K562 (cell line): ENCODE results near the gene COL23A1. TPM values are rescaled to one million over a fixed set of nuclear protein-coding genes. Genes with fewer than 3 reads are reported as not detected.
A peak's percentile ranks its signal among the peaks of the same experiment; 100 is the strongest.

Experiments used
- ARID1B ChIP-seq: fragments of 450-650 bp; IDR thresholded peaks from 2 replicates; pipeline ENCODE4 v1.6.1; 2016; ENCODE audit warnings: antibody characterized with exemption, mild to moderate bottlenecking, inconsistent platforms
- CBFB ChIP-seq: sonication (generic); formaldehyde crosslinking; IDR thresholded peaks from 2 replicates; pipeline ENCODE4 v1.4.0; 2020; ENCODE audit warnings: mild to moderate bottlenecking, missing genetic modification reagents
- POLR2G ChIP-seq: fragments of 200-400 bp; formaldehyde crosslinking; IDR thresholded peaks from 2 replicates; pipeline ENCODE4 v1.6.1; 2017; ENCODE audit warnings: low read depth, mild to moderate bottlenecking, antibody characterized with exemption, low read length, moderate library complexity
- TRIM24 ChIP-seq, 2 experiments: fragments of 450-650 bp; IDR thresholded peaks; 2 replicates each; pipeline ENCODE4 v1.6.1; 2016
- XRCC4 ChIP-seq: IDR thresholded peaks from one replicate; pipeline ENCODE4 v1.6.1; 2011; ENCODE audit not compliant: insufficient read depth, insufficient read length; ENCODE audit errors: extremely low read depth
- polyA plus RNA-seq, 8 experiments: library from polyadenylated mRNA; depleted of rRNA in 4 of 8; stranded (reverse) in 5 of 8; unstranded in 3 of 8; fragments of >200 nt; fragmentation: Nextera tagmentation in 2 of 8; fragmentation: Illumina TruSeq in 1 of 8; extraction: Ambion mirVana in 2 of 8; extraction: Trizol in 1 of 8; gene quantifications; 2 replicates each; pipeline versions ENCODE4 v1.2.1 to v1.2.3, GENCODE V29; 2011 to 2014; ENCODE audit warnings: inconsistent platforms in 1 of 8, missing spikeins in 1 of 8
- total RNA-seq, 7 experiments: library from RNA; depleted of rRNA in 6 of 7; stranded (reverse); fragments of >200 nt in 6 of 7; fragmentation: Illumina TruSeq in 2 of 7; extraction: Trizol in 2 of 7; gene quantifications; 2 replicates each; pipeline versions ENCODE4 v1.2.1 to v1.2.3, GENCODE V29; 2011 to 2021; ENCODE audit warnings: low replicate concordance in 1 of 7
- TF ChIP-seq, protein P1 (sequence below), 2 experiments: fragments of 450-650 bp; IDR thresholded peaks; 2 replicates each; pipeline ENCODE4 v1.6.1; 2018; ENCODE audit warnings: mild to moderate bottlenecking in 2 of 2, low read depth in 1 of 2; ENCODE audit not compliant: partially characterized antibody in 2 of 2
- TF ChIP-seq, protein P2 (sequence below): fragments of 250-450 bp; sonication (Bioruptor Pico); IDR thresholded peaks from 2 replicates; pipeline ENCODE4 v1.8.0; 2021; ENCODE audit warnings: moderate library complexity, mild to moderate bottlenecking, inconsistent platforms
- TF ChIP-seq, protein P3 (sequence below), 2 experiments: fragments of 150-350 bp in 1 of 2; IDR thresholded peaks; 2 replicates each; pipeline ENCODE4 v1.6.1; 2012 to 2016; ENCODE audit warnings: low read depth in 2 of 2, low read length in 2 of 2, mild to moderate bottlenecking in 1 of 2, moderate library complexity in 1 of 2
- TF ChIP-seq, protein P4 (sequence below): sonication (generic); formaldehyde crosslinking; IDR thresholded peaks from 2 replicates; pipeline ENCODE4 v1.8.0; 2022; ENCODE audit warnings: mild to moderate bottlenecking, missing genetic modification reagents, borderline replicate concordance
- TF ChIP-seq, protein P5 (sequence below): IDR thresholded peaks from 2 replicates; pipeline ENCODE4 v1.6.1; 2011; ENCODE audit warnings: borderline replicate concordance, low read depth, mild to moderate bottlenecking, moderate library complexity, low read length; ENCODE audit not compliant: insufficient read depth, poor library complexity, severe bottlenecking

The COL23A1 gene
- total and polyA plus RNA-seq, 9 of the 15 experiments (the other 6 are each of a cell fraction or from before 2014, with no cell fraction given), result 0.09 TPM; not detected in 8

DNA sequence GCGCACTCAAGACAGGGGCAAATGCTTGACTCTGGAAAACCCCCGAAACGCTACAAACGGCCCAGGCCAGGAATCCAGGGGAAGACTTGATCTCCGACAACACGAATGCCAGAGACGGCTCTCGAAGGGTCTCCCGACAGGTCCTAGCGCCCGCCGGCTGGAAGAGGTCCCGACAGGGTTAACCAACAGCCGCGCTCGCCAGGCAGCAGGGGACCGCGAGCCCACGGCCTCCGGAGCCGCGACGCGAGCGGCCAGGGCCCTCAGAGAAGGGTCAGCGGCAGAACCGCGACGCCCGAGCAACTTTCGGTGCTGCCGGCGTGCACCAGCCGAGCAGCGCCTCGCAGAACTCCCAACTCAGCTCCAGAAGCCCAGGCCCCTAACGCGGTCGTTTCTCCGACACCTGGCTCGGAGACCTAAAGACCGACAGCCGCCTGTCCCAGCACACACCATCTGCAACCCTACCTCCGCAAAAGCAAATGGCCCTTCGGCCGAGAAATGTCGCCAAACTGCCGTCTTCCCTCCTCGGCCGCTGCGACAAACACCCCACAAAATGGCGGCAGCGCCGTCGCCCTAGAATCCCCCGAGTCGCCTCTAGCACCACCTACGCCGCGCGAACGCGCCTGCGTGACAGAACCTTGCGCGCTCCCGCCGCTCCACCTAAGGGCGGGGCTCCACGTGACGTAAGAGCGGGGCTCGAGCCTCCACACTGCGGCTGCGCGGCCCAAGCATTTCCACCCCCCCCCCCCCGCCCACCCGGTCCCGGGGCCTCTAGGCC is 36.5 kb upstream of the COL23A1 start, which contains the start of gene CLK4 (continued):
- TF ChIP-seq, protein P1, sequence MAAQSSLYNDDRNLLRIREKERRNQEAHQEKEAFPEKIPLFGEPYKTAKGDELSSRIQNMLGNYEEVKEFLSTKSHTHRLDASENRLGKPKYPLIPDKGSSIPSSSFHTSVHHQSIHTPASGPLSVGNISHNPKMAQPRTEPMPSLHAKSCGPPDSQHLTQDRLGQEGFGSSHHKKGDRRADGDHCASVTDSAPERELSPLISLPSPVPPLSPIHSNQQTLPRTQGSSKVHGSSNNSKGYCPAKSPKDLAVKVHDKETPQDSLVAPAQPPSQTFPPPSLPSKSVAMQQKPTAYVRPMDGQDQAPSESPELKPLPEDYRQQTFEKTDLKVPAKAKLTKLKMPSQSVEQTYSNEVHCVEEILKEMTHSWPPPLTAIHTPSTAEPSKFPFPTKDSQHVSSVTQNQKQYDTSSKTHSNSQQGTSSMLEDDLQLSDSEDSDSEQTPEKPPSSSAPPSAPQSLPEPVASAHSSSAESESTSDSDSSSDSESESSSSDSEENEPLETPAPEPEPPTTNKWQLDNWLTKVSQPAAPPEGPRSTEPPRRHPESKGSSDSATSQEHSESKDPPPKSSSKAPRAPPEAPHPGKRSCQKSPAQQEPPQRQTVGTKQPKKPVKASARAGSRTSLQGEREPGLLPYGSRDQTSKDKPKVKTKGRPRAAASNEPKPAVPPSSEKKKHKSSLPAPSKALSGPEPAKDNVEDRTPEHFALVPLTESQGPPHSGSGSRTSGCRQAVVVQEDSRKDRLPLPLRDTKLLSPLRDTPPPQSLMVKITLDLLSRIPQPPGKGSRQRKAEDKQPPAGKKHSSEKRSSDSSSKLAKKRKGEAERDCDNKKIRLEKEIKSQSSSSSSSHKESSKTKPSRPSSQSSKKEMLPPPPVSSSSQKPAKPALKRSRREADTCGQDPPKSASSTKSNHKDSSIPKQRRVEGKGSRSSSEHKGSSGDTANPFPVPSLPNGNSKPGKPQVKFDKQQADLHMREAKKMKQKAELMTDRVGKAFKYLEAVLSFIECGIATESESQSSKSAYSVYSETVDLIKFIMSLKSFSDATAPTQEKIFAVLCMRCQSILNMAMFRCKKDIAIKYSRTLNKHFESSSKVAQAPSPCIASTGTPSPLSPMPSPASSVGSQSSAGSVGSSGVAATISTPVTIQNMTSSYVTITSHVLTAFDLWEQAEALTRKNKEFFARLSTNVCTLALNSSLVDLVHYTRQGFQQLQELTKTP (IDR thresholded peaks at IDR 0.05; ENCODE audit: low read depth in 1 of 2, partially characterized antibody in 2 of 2), result peak in 1 of 2 experiments; percentile 77
- TF ChIP-seq, protein P2, sequence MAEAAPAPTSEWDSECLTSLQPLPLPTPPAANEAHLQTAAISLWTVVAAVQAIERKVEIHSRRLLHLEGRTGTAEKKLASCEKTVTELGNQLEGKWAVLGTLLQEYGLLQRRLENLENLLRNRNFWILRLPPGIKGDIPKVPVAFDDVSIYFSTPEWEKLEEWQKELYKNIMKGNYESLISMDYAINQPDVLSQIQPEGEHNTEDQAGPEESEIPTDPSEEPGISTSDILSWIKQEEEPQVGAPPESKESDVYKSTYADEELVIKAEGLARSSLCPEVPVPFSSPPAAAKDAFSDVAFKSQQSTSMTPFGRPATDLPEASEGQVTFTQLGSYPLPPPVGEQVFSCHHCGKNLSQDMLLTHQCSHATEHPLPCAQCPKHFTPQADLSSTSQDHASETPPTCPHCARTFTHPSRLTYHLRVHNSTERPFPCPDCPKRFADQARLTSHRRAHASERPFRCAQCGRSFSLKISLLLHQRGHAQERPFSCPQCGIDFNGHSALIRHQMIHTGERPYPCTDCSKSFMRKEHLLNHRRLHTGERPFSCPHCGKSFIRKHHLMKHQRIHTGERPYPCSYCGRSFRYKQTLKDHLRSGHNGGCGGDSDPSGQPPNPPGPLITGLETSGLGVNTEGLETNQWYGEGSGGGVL (CRISPR knock-in tag), result no peak
- TF ChIP-seq, protein P3, sequence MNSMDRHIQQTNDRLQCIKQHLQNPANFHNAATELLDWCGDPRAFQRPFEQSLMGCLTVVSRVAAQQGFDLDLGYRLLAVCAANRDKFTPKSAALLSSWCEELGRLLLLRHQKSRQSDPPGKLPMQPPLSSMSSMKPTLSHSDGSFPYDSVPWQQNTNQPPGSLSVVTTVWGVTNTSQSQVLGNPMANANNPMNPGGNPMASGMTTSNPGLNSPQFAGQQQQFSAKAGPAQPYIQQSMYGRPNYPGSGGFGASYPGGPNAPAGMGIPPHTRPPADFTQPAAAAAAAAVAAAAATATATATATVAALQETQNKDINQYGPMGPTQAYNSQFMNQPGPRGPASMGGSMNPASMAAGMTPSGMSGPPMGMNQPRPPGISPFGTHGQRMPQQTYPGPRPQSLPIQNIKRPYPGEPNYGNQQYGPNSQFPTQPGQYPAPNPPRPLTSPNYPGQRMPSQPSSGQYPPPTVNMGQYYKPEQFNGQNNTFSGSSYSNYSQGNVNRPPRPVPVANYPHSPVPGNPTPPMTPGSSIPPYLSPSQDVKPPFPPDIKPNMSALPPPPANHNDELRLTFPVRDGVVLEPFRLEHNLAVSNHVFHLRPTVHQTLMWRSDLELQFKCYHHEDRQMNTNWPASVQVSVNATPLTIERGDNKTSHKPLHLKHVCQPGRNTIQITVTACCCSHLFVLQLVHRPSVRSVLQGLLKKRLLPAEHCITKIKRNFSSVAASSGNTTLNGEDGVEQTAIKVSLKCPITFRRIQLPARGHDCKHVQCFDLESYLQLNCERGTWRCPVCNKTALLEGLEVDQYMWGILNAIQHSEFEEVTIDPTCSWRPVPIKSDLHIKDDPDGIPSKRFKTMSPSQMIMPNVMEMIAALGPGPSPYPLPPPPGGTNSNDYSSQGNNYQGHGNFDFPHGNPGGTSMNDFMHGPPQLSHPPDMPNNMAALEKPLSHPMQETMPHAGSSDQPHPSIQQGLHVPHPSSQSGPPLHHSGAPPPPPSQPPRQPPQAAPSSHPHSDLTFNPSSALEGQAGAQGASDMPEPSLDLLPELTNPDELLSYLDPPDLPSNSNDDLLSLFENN (IDR thresholded peaks at IDR 0.05; ENCODE audit: low read depth in 2 of 2, low read length in 2 of 2), result 0 out of 4 replicates have a peak, but pooled peaks of 1 of the 2 experiments have one; percentile 51
- TF ChIP-seq TRIM24 (IDR thresholded peaks at IDR 0.05) (peak in 1 of 2 experiments; percentile 9; a peak in 1 of 4 replicates), ARID1B (peak; percentile 40), POLR2G (peak; percentile 97), CBFB (CRISPR knock-in tag) (0 out of 2 replicates have a peak, but pooled peaks have one; percentile 24), XRCC4 (no peak)
- TF ChIP-seq, protein P4, sequence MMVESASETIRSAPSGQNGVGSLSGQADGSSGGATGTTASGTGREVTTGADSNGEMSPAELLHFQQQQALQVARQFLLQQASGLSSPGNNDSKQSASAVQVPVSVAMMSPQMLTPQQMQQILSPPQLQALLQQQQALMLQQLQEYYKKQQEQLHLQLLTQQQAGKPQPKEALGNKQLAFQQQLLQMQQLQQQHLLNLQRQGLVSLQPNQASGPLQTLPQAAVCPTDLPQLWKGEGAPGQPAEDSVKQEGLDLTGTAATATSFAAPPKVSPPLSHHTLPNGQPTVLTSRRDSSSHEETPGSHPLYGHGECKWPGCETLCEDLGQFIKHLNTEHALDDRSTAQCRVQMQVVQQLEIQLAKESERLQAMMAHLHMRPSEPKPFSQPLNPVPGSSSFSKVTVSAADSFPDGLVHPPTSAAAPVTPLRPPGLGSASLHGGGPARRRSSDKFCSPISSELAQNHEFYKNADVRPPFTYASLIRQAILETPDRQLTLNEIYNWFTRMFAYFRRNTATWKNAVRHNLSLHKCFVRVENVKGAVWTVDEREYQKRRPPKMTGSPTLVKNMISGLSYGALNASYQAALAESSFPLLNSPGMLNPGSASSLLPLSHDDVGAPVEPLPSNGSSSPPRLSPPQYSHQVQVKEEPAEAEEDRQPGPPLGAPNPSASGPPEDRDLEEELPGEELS, result peak; percentile 55; the same call in 1 of the 2 replicates
- TF ChIP-seq, protein P5, sequence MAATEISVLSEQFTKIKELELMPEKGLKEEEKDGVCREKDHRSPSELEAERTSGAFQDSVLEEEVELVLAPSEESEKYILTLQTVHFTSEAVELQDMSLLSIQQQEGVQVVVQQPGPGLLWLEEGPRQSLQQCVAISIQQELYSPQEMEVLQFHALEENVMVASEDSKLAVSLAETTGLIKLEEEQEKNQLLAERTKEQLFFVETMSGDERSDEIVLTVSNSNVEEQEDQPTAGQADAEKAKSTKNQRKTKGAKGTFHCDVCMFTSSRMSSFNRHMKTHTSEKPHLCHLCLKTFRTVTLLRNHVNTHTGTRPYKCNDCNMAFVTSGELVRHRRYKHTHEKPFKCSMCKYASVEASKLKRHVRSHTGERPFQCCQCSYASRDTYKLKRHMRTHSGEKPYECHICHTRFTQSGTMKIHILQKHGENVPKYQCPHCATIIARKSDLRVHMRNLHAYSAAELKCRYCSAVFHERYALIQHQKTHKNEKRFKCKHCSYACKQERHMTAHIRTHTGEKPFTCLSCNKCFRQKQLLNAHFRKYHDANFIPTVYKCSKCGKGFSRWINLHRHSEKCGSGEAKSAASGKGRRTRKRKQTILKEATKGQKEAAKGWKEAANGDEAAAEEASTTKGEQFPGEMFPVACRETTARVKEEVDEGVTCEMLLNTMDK, result no peak
